Activated T-helper 17 cell treated with anti-CD3 and anti-CD28 coated beads, Interleukin-2, amount 50 U/mL, for 72 hours (primary cell): ENCODE results near the gene PGM5. TPM values are rescaled to one million over a fixed set of nuclear protein-coding genes. Genes with fewer than 3 reads are reported as not detected.

ENCODE experiments used
- ATAC-seq: fragments of 150-1000 bp; cut with Tn5 transposase; replicated peaks from 2 replicates; pipeline ENCODE4 v1.10.0; 2021; ENCODE audit warnings: mild to moderate bottlenecking, moderate library complexity
- H3K27ac Mint-ChIP-seq: one replicate; pipeline ENCODE4 v1.8.0; 2022; ENCODE audit warnings: mixed read lengths
- H3K27me3 Mint-ChIP-seq: one replicate; pipeline ENCODE4 v1.8.0; 2022; ENCODE audit warnings: mixed read lengths
- H3K36me3 Mint-ChIP-seq: one replicate; pipeline ENCODE4 v1.8.0; 2022; ENCODE audit warnings: low read depth, mild to moderate bottlenecking, mixed read lengths
- H3K4me1 Mint-ChIP-seq: one replicate; pipeline ENCODE4 v1.8.0; 2022; ENCODE audit warnings: mixed read lengths
- H3K4me3 Mint-ChIP-seq: one replicate; pipeline ENCODE4 v1.8.0; 2022; ENCODE audit warnings: mild to moderate bottlenecking, mixed read lengths
- H3K9me3 Mint-ChIP-seq: one replicate; pipeline ENCODE4 v1.8.0; 2022; ENCODE audit warnings: mixed read lengths
- total RNA-seq, 2 donors: library from RNA; stranded (reverse); gene quantifications; one replicate each; pipeline ENCODE4 v1.2.3, GENCODE V29; 2022

Gene PGM5
- total RNA-seq, 2 donors from 2014 or later = not detected

- Mint-ChIP-seq H3K9me3 (no peaks in the 10 kb centered on the region), H3K36me3 (no peaks in the 10 kb centered on the region), H3K4me3 (no peak overlapping the region), H3K4me1 (no peaks in the 10 kb centered on the region), H3K27ac (no peak overlapping the region), H3K27me3 (peaks cover 11% of the 10 kb centered on the region)
- ATAC-seq = no peak
Measured at GRCh38 chr9:68574150-68574549, 217.7 kb downstream of the PGM5 start.

- H3K4me1 Mint-ChIP-seq = no peaks in the 10 kb centered on the region
- H3K4me3 Mint-ChIP-seq = no peak overlapping the region
- no peaks in the 10 kb centered on the region for H3K9me3 Mint-ChIP-seq
- H3K36me3 Mint-ChIP-seq = no peaks in the 10 kb centered on the region
- no peak overlapping the region for H3K27ac Mint-ChIP-seq
- ATAC-seq = no peak
- peaks cover 11% of the 10 kb centered on the region for H3K27me3 Mint-ChIP-seq
Measured at GRCh38 chr9:68575817-68576216, 219.4 kb downstream of the PGM5 start.

GRCh38 chr9:68577774-68578591, 221.6 kb downstream of the PGM5 start:
- no peak for ATAC-seq
- Mint-ChIP-seq H3K9me3 (no peaks in the 10 kb centered on the region), H3K4me1 (no peaks in the 10 kb centered on the region), H3K27me3 (peaks cover 10% of the 10 kb centered on the region), H3K36me3 (no peaks in the 10 kb centered on the region), H3K27ac (no peak overlapping the region), H3K4me3 (no peak overlapping the region)

Other genes starting within 250 kb of the PGM5 start
- 10 to 100 TPM; 31.2 to 46.3 TPM for gene ZNG1C, start 114.6 kb upstream of the PGM5 start, total RNA-seq
- under 1 TPM in 1 of 2 donors, not detected in 1; 0.16 TPM for gene FOXD4L3, start 53.7 kb upstream of the PGM5 start, total RNA-seq
- gene TMEM252, start 184.3 kb downstream of the PGM5 start, total RNA-seq = not detected